HCT116 (cell line): Measurements from ENCODE around the gene MINAR2. TPM values are rescaled to one million over a fixed set of nuclear protein-coding genes. Genes with fewer than 3 reads are reported as not detected.

Source experiments
- ATAC-seq: fragments of 200-7000 bp; cut with Tn5 transposase; 2 replicates; pipeline ENCODE4 v1.9.1; 2020; ENCODE audit warnings: mild to moderate bottlenecking, moderate library complexity
- BruUV-seq: library from RNA; stranded (reverse); fragments of 400-500 nt; replicated peaks from 2 replicates; lab custom pipeline; 2021; lab: Mats Ljungman, UMichigan
- CTCF ChIA-PET: fragments of 300-600 bp; sonication (Branson Sonifier 250); formaldehyde crosslinking; loops from one replicate; lab custom pipeline; 2021; ENCODE audit warnings: antibody characterized with exemption; lab: Charles Lee
- POLR2A ChIA-PET: fragments of 300-600, 350-600 bp; sonication (Branson Sonifier 250); formaldehyde crosslinking; loops from one replicate; lab custom pipeline; 2021; ENCODE audit warnings: antibody characterized with exemption; lab: Charles Lee
- RAD21 ChIA-PET, 2 experiments: fragments of 300-600 bp; sonication (Branson Sonifier 250); formaldehyde crosslinking; loops; one replicate each; lab custom pipeline; 2023; ENCODE audit warnings: low total read pairs in 2 of 2; ENCODE audit not compliant: uncharacterized antibody in 2 of 2, unreplicated experiment in 2 of 2, low non-redundant PET in 1 of 2; lab: Charles Lee
- DNase-seq: peaks from one replicate; pipeline ENCODE4 v3.0.0-alpha.2; 2010; ENCODE audit warnings: low read depth, low spot score
- H2AFZ ChIP-seq: fragments of 200-600 bp; shearing (Covaris generic), sonication (generic); 2 replicates; pipeline ENCODE4 v1.6.1; 2017; ENCODE audit warnings: low read depth, mixed run types, mixed read lengths, antibody characterized with exemption, low read length; ENCODE audit not compliant: poor library complexity, severe bottlenecking
- H3K27ac ChIP-seq: 2 replicates; pipeline ENCODE4 v1.5.1; 2012; ENCODE audit warnings: low read depth, low read length
- H3K27me3 ChIP-seq: fragments of 200-600 bp; sonication (generic); 2 replicates; pipeline ENCODE4 v1.6.1; 2016; ENCODE audit warnings: mixed run types, low read length, mixed read lengths; ENCODE audit not compliant: insufficient read depth
- H3K36me3 ChIP-seq, 2 experiments: fragments of 200-500 bp in 1 of 2; fragments of 200-600 bp in 1 of 2; sonication (Bioruptor generic) in 1 of 2; sonication (generic) in 1 of 2; 2 replicates each; pipeline versions ENCODE4 v1.5.1 to v1.6.1; 2014 to 2016; ENCODE audit warnings: low read length in 2 of 2, inconsistent platforms in 1 of 2, mixed read lengths in 1 of 2, mixed run types in 1 of 2; ENCODE audit not compliant: insufficient read depth in 2 of 2, control insufficient read depth in 1 of 2
- H3K4me1 ChIP-seq, 2 experiments: fragments of 200-600 bp in 1 of 2; sonication (generic) in 1 of 2; 2 replicates each; pipeline versions ENCODE4 v1.5.1 to v1.6.1; 2012 to 2017; ENCODE audit warnings: low read length in 2 of 2, inconsistent platforms in 1 of 2, mild to moderate bottlenecking in 1 of 2, mixed read lengths in 1 of 2, mixed run types in 1 of 2, moderate library complexity in 1 of 2; ENCODE audit not compliant: insufficient read depth in 2 of 2, control insufficient read depth in 1 of 2
- H3K4me2 ChIP-seq: fragments of 200-600 bp; sonication (generic); 2 replicates; pipeline ENCODE4 v1.6.1; 2017; ENCODE audit warnings: mixed run types, low read length, mixed read lengths
- H3K4me3 ChIP-seq, 2 experiments: fragments of 200-600 bp in 1 of 2; sonication (generic) in 1 of 2; replicated peaks in 1 of 2; 2 replicates each; pipeline ENCODE4 v1.5.1; 2011 to 2016; ENCODE audit warnings: low read length in 2 of 2, control low read depth in 1 of 2, low read depth in 1 of 2, mild to moderate bottlenecking in 1 of 2, mixed read lengths in 1 of 2, mixed run types in 1 of 2
- H3K79me2 ChIP-seq: fragments of 200-600 bp; sonication (generic); 2 replicates; pipeline ENCODE4 v1.6.1; 2017; ENCODE audit warnings: mild to moderate bottlenecking, mixed run types, low read length, moderate library complexity, mixed read lengths; ENCODE audit not compliant: insufficient read depth
- H3K9ac ChIP-seq: fragments of 200-600 bp; sonication (generic); 2 replicates; pipeline ENCODE4 v1.6.1; 2016; ENCODE audit warnings: low read length, mixed read lengths
- H3K9me2 ChIP-seq: fragments of 200-600 bp; sonication (generic), shearing (Covaris generic); 2 replicates; pipeline ENCODE4 v1.6.1; 2017; ENCODE audit warnings: mixed run types, mild to moderate bottlenecking, moderate library complexity; ENCODE audit not compliant: insufficient read depth
- H3K9me3 ChIP-seq, 2 experiments: fragments of 200-500 bp in 1 of 2; fragments of 200-600 bp in 1 of 2; sonication (Bioruptor generic) in 1 of 2; sonication (generic) in 1 of 2; 2 replicates each; pipeline ENCODE4 v1.6.1; 2014 to 2017; ENCODE audit warnings: low read length in 2 of 2, mixed read lengths in 2 of 2, inconsistent platforms in 1 of 2, low read depth in 1 of 2, mild to moderate bottlenecking in 1 of 2, mixed run types in 1 of 2, moderate library complexity in 1 of 2; ENCODE audit not compliant: control insufficient read depth in 1 of 2, insufficient read depth in 1 of 2
- H4K20me1 ChIP-seq: fragments of 200-600 bp; sonication (generic), shearing (Covaris generic); 2 replicates; pipeline ENCODE4 v1.6.1; 2017; ENCODE audit warnings: mixed run types, mild to moderate bottlenecking, moderate library complexity; ENCODE audit not compliant: insufficient read depth
- CEBPB ChIP-seq: IDR thresholded peaks from 2 replicates; pipeline ENCODE4 v1.6.1; 2012; ENCODE audit warnings: low read depth
- CTCF ChIP-seq, 3 experiments: fragments of 200-600 bp in 1 of 3; sonication (generic) in 1 of 3; IDR thresholded peaks in 2 of 3; conservative IDR thresholded peaks in 1 of 3; 2 replicates each; pipeline ENCODE4 v1.5.1; 2012 to 2017; ENCODE audit warnings: low read depth in 2 of 3, low read length in 2 of 3, antibody characterized with exemption in 1 of 3, borderline replicate concordance in 1 of 3, control low read depth in 1 of 3, mild to moderate bottlenecking in 1 of 3, mixed read lengths in 1 of 3, mixed run types in 1 of 3, moderate library complexity in 1 of 3; ENCODE audit not compliant: insufficient read depth in 1 of 3
- EGR1 ChIP-seq: IDR thresholded peaks from 2 replicates; pipeline ENCODE4 v1.6.1; 2012; ENCODE audit warnings: low read depth
- ELF1 ChIP-seq: IDR thresholded peaks from 2 replicates; pipeline ENCODE4 v1.6.1; 2012; ENCODE audit warnings: low read depth, borderline replicate concordance
- EZH2 ChIP-seq: fragments of 200-600 bp; sonication (generic); IDR thresholded peaks from 2 replicates; pipeline ENCODE4 v1.6.1; 2017; ENCODE audit warnings: antibody characterized with exemption, mixed run types
- MAX ChIP-seq: IDR thresholded peaks from 2 replicates; pipeline ENCODE4 v1.6.1; 2012
- POLR2A ChIP-seq: IDR thresholded peaks from 2 replicates; pipeline ENCODE4 v1.7.0; 2011; ENCODE audit warnings: borderline replicate concordance; ENCODE audit not compliant: insufficient read depth, insufficient read length; ENCODE audit errors: extremely low read depth
- POLR2AphosphoS5 ChIP-seq: IDR thresholded peaks from 2 replicates; pipeline ENCODE4 v1.6.1; 2011; ENCODE audit warnings: mild to moderate bottlenecking, low read depth, low read length, moderate library complexity
- RAD21 ChIP-seq: IDR thresholded peaks from 2 replicates; pipeline ENCODE4 v1.6.1; 2012; ENCODE audit warnings: low read depth, mild to moderate bottlenecking
- REST ChIP-seq: IDR thresholded peaks from 2 replicates; pipeline ENCODE4 v1.6.1; 2012; ENCODE audit warnings: low read depth
- TCF7L2 ChIP-seq: IDR thresholded peaks from 2 replicates; pipeline ENCODE4 v1.7.0; 2011; ENCODE audit warnings: borderline replicate concordance, inconsistent platforms; ENCODE audit not compliant: insufficient read depth, insufficient read length; ENCODE audit errors: extremely low read depth
- YY1 ChIP-seq: IDR thresholded peaks from 2 replicates; pipeline ENCODE4 v1.6.1; 2011; ENCODE audit warnings: low read length, low read depth, moderate library complexity, mild to moderate bottlenecking; ENCODE audit not compliant: insufficient replicate concordance; ENCODE audit errors: extremely low read depth
- ZNF274 ChIP-seq: fragments of 200-500 bp; sonication (Bioruptor generic); IDR thresholded peaks from 2 replicates; pipeline ENCODE4 v1.6.1; 2014; ENCODE audit warnings: mild to moderate bottlenecking, low read depth, low read length, inconsistent platforms
- intact Hi-C: fragments of 100-400 bp; cut with micrococcal nuclease; formaldehyde crosslinking; loops from 2 replicates; pipeline ENCODE4 v1.10.0; 2022
- total RNA-seq: library from RNA; stranded (reverse); gene quantifications from one replicate; pipeline ENCODE4 v1.2.1, GENCODE V29; 2021; ENCODE audit not compliant: unreplicated experiment
- TF ChIP-seq, protein P1 (sequence below): IDR thresholded peaks from 2 replicates; pipeline ENCODE4 v1.6.1; 2012

Gene MINAR2
- total RNA-seq, 1 experiment from 2014 or later: not detected

DNA sequence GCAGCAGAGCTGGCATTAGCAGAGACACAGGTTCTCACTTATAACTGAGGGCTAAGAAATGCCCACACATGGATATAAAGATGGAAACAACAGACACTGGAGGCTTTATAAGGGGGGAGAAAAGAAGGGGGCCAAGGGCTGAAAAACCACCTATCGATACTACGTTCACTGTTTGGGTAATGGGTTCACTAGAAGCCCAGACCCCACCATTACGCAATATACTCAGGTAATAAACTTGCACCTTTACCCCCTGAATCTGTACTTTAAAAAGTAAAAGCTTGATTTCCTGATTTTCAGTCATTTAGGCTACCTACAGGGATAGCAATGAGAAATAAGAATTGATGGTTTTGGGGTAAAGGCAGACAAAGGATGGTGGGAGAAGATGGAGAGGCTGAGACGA, 1.9 kb upstream of the MINAR2 start:
- no peaks in the 10 kb centered on the region for H4K20me1 ChIP-seq
- BruUV-seq: no TSS peak
- ChIA-PET POLR2A (no interaction called here), RAD21 (no interaction called here), CTCF (no interaction called here)
- no peaks in the 10 kb centered on the region for H3K79me2 ChIP-seq
- H3K4me3 ChIP-seq: no peak overlapping the region
- H3K36me3 ChIP-seq: no peaks in the 10 kb centered on the region
- H2AFZ ChIP-seq: no peak overlapping the region
- no peak overlapping the region for H3K27ac ChIP-seq
- H3K4me2 ChIP-seq: no peak overlapping the region
- intact Hi-C loops: no loop called here
- TF ChIP-seq EZH2 (no peak), MAX (no peak), YY1 (no peak), ZNF274 (no peak), POLR2A (no peak), ELF1 (no peak), CEBPB (no peak), RAD21 (no peak)
- H3K27me3 ChIP-seq: no peaks in the 10 kb centered on the region
- H3K9ac ChIP-seq: no peak overlapping the region
- DNase-seq (no peak), ATAC-seq (no peak)
- no peaks in the 10 kb centered on the region for H3K9me3 ChIP-seq
- no peaks in the 10 kb centered on the region for H3K4me1 ChIP-seq
- H3K9me2 ChIP-seq: no peaks in the 10 kb centered on the region

DNA sequence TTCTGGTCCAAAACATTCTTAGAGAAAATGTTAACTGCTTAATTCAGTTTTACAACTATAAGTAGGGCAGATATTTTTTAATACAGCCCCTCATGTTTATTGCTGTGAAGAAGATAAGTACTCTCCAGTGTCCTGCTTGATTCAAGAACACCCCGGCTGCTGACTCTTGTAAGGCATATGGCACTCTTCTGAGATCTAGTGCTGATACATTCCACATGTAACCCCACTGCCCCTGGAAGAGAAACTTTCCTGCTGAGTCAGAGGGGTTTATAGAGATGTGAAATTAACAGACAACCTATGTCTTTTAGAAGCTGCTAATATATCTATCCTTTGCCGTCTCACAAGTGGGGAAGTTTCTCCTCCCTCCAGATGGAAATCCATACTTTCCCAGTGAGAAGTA, 1.0 kb upstream of the MINAR2 start:
- no TSS peak for BruUV-seq
- H3K4me1 ChIP-seq: no peaks in the 10 kb centered on the region
- POLR2A ChIA-PET: no interaction called here
- TF ChIP-seq CTCF (IDR thresholded peaks at IDR 0.05 in 2 of 3, conservative IDR thresholded peaks at IDR 0.05 in 1 of 3; ENCODE audit: borderline replicate concordance in 1 of 3, insufficient read depth in 1 of 3, low read depth in 2 of 3, low read length in 2 of 3): no peak
- TF ChIP-seq ZNF274: no peak
- no peak for TF ChIP-seq REST
- TF ChIP-seq ELF1: no peak
- no peak for TF ChIP-seq EGR1
- no peak for TF ChIP-seq POLR2A
- TF ChIP-seq YY1: no peak
- TF ChIP-seq, protein P1, sequence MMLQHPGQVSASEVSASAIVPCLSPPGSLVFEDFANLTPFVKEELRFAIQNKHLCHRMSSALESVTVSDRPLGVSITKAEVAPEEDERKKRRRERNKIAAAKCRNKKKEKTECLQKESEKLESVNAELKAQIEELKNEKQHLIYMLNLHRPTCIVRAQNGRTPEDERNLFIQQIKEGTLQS: no peak
- TF ChIP-seq MAX: no peak
- TF ChIP-seq POLR2AphosphoS5: no peak
- no peak for TF ChIP-seq TCF7L2

More for the DNA sequence above, 1.0 kb upstream of the MINAR2 start:
- H3K27me3 ChIP-seq: no peaks in the 10 kb centered on the region
- no peak overlapping the region for H2AFZ ChIP-seq
- H3K4me2 ChIP-seq: no peak overlapping the region
- H3K79me2 ChIP-seq: no peaks in the 10 kb centered on the region
- no peak overlapping the region for H3K27ac ChIP-seq
- CTCF ChIA-PET: no interaction called here
- no peaks in the 10 kb centered on the region for H4K20me1 ChIP-seq
- DNase-seq (no peak), ATAC-seq (no peak)
- no peaks in the 10 kb centered on the region for H3K9me3 ChIP-seq
- no peak overlapping the region for H3K9ac ChIP-seq
- no peaks in the 10 kb centered on the region for H3K9me2 ChIP-seq
- no peak overlapping the region for H3K4me3 ChIP-seq
- RAD21 ChIA-PET: no interaction called here
- no peaks in the 10 kb centered on the region for H3K36me3 ChIP-seq
- intact Hi-C loops: no loop called here
